SKM-1 (cell line): ENCODE data around the gene HSF5.

Experiments used
- DNase-seq: peaks from one replicate; lab custom pipeline; 2025; ENCODE audit not compliant: unreplicated experiment; lab: John Stamatoyannopoulos, UW

The HSF5 gene

GRCh38 chr17:58387834-58388233 is 100.4 kb downstream of the HSF5 start:
- no peak for DNase-seq

GRCh38 chr17:58386708-58387107 is 101.5 kb downstream of the HSF5 start:
- DNase-seq, result no peak

- DNase-seq, result no peak
Observed at GRCh38 chr17:58385359-58385899, 102.8 kb downstream of the HSF5 start.

GRCh38 chr17:58384897-58385296 is 103.3 kb downstream of the HSF5 start:
- DNase-seq, result no peak

GRCh38 chr17:58383892-58384462 is 104.2 kb downstream of the HSF5 start:
- no peak for DNase-seq

GRCh38 chr17:58382872-58383242 is 105.4 kb downstream of the HSF5 start:
- DNase-seq, result no peak

- DNase-seq, result no peak
Observed at GRCh38 chr17:58382108-58382871, 105.9 kb downstream of the HSF5 start.

GRCh38 chr17:58381124-58382035 is 106.8 kb downstream of the HSF5 start:
- no peak for DNase-seq

- DNase-seq, result no peak
Observed at GRCh38 chr17:58380207-58381123, 107.7 kb downstream of the HSF5 start.

GRCh38 chr17:58379511-58379824 is 108.7 kb downstream of the HSF5 start:
- DNase-seq, result no peak

GRCh38 chr17:58378733-58379510 is 109.3 kb downstream of the HSF5 start:
- DNase-seq, result no peak

- no peak for DNase-seq
Observed at GRCh38 chr17:58377661-58378060, 110.5 kb downstream of the HSF5 start.

GRCh38 chr17:58377093-58377601 is 111.1 kb downstream of the HSF5 start:
- DNase-seq, result no peak

- DNase-seq, result no peak
Observed at GRCh38 chr17:58376472-58377000, 111.7 kb downstream of the HSF5 start.

- no peak for DNase-seq
Observed at GRCh38 chr17:58375811-58376210, 112.4 kb downstream of the HSF5 start.

- no peak for DNase-seq
Observed at GRCh38 chr17:58375256-58375655, 113.0 kb downstream of the HSF5 start.

GRCh38 chr17:58373923-58374322 is 114.3 kb downstream of the HSF5 start:
- no peak for DNase-seq

- no peak for DNase-seq
Observed at GRCh38 chr17:58373003-58373402, 115.2 kb downstream of the HSF5 start.

- DNase-seq, result no peak
Observed at GRCh38 chr17:58371300-58371950, 116.8 kb downstream of the HSF5 start.
